ENCODE data around the gene ARL8B. TPM values are rescaled to one million over a fixed set of nuclear protein-coding genes. Genes with fewer than 3 reads are reported as not detected.

The ARL8B gene
- total RNA-seq, 1 experiment from 2014 or later, result 54.0 TPM

GRCh38 chr3:5168110-5168509 lies 46.0 kb downstream of the ARL8B start:
- Histone ChIP-seq H3K9me3 (ENCODE audit: low read depth, low read length, poor library complexity, severe bottlenecking) (no peaks in the 10 kb centered on the region), H3K36me3 (ENCODE audit: insufficient read depth, low read length, poor library complexity, severe bottlenecking) (no peaks in the 10 kb centered on the region), H3K4me1 (ENCODE audit: insufficient read depth, low read length, poor library complexity, severe bottlenecking) (peaks cover 10% of the 10 kb centered on the region), H3K27ac (ENCODE audit: low read depth, low read length, poor library complexity, severe bottlenecking) (no peak overlapping the region), H3K4me3 (ENCODE audit: low read depth, low read length, poor library complexity, severe bottlenecking) (no peak overlapping the region), H3K27me3 (replicated peaks; ENCODE audit: insufficient read depth, low read depth, low read length, poor library complexity) (no peaks in the 10 kb centered on the region)
- BruUV-seq (replicated peaks), result no TSS peak
- intact Hi-C loops (cut with micrococcal nuclease; ENCODE audit: unreplicated experiment), result no loop called here
- ChIA-PET POLR2A (ENCODE audit: low non-redundant PET) (no interaction called here), CTCF (no interaction called here)
- DNase-seq (ENCODE audit: low spot score), result no peak
- TF ChIP-seq, protein P1, sequence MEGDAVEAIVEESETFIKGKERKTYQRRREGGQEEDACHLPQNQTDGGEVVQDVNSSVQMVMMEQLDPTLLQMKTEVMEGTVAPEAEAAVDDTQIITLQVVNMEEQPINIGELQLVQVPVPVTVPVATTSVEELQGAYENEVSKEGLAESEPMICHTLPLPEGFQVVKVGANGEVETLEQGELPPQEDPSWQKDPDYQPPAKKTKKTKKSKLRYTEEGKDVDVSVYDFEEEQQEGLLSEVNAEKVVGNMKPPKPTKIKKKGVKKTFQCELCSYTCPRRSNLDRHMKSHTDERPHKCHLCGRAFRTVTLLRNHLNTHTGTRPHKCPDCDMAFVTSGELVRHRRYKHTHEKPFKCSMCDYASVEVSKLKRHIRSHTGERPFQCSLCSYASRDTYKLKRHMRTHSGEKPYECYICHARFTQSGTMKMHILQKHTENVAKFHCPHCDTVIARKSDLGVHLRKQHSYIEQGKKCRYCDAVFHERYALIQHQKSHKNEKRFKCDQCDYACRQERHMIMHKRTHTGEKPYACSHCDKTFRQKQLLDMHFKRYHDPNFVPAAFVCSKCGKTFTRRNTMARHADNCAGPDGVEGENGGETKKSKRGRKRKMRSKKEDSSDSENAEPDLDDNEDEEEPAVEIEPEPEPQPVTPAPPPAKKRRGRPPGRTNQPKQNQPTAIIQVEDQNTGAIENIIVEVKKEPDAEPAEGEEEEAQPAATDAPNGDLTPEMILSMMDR (conservative IDR thresholded peaks at IDR 0.05; ENCODE audit: low read depth, low read length), result no peak
- TF ChIP-seq EZH2 (IDR thresholded peaks at IDR 0.05; ENCODE audit: borderline replicate concordance, low read depth, low read length, poor library complexity, severe bottlenecking), result no peak

DNA sequence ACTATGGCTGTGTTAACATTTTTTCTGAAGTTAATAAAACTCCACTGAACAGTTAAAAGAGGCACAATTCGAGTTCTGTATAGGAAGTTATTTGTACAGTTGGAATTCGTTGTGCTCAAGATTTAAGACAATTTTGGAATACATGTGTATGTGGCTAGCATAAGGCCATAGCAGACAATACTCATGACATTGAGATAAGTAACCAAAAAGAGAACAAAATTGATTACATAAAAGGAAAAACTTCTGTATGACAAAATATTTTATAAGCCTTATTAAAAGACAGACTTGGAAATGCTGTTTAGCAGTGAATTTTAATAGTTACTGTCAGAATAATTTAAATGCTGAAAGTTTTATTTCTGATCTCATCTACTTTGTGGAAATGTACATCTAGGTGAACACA lies 47.7 kb downstream of the ARL8B start:
- no peak for TF ChIP-seq EZH2 (IDR thresholded peaks at IDR 0.05; ENCODE audit: borderline replicate concordance, low read depth, low read length, poor library complexity, severe bottlenecking)
- TF ChIP-seq, protein P1 (conservative IDR thresholded peaks at IDR 0.05; ENCODE audit: low read depth, low read length), result no peak
- no TSS peak for BruUV-seq (replicated peaks)
- no peak overlapping the region for H3K4me3 ChIP-seq (ENCODE audit: low read depth, low read length, poor library complexity, severe bottlenecking)
- H3K4me1 ChIP-seq (ENCODE audit: insufficient read depth, low read length, poor library complexity, severe bottlenecking), result peaks cover 10% of the 10 kb centered on the region
- intact Hi-C loops (cut with micrococcal nuclease; ENCODE audit: unreplicated experiment), result no loop called here
- no peaks in the 10 kb centered on the region for H3K36me3 ChIP-seq (ENCODE audit: insufficient read depth, low read length, poor library complexity, severe bottlenecking)
- ChIA-PET CTCF (no interaction called here), POLR2A (ENCODE audit: low non-redundant PET) (no interaction called here)
- H3K9me3 ChIP-seq (ENCODE audit: low read depth, low read length, poor library complexity, severe bottlenecking), result no peaks in the 10 kb centered on the region
- no peaks in the 10 kb centered on the region for H3K27me3 ChIP-seq (replicated peaks; ENCODE audit: insufficient read depth, low read depth, low read length, poor library complexity)
- no peak for DNase-seq (ENCODE audit: low spot score)
- no peak overlapping the region for H3K27ac ChIP-seq (ENCODE audit: low read depth, low read length, poor library complexity, severe bottlenecking)

GRCh38 chr3:5170975-5171374 lies 48.9 kb downstream of the ARL8B start:
- intact Hi-C loops (cut with micrococcal nuclease; ENCODE audit: unreplicated experiment), result no loop called here
- no peak for TF ChIP-seq EZH2 (IDR thresholded peaks at IDR 0.05; ENCODE audit: borderline replicate concordance, low read depth, low read length, poor library complexity, severe bottlenecking)
- TF ChIP-seq, protein P1 (conservative IDR thresholded peaks at IDR 0.05; ENCODE audit: low read depth, low read length), result no peak
- ChIA-PET CTCF (no interaction called here), POLR2A (ENCODE audit: low non-redundant PET) (no interaction called here)
- no peak for DNase-seq (ENCODE audit: low spot score)
- H3K27me3 ChIP-seq (replicated peaks; ENCODE audit: insufficient read depth, low read depth, low read length, poor library complexity), result no peaks in the 10 kb centered on the region
- H3K4me1 ChIP-seq (ENCODE audit: insufficient read depth, low read length, poor library complexity, severe bottlenecking), result no peaks in the 10 kb centered on the region
- H3K36me3 ChIP-seq (ENCODE audit: insufficient read depth, low read length, poor library complexity, severe bottlenecking), result peaks cover 4% of the 10 kb centered on the region
- H3K27ac ChIP-seq (ENCODE audit: low read depth, low read length, poor library complexity, severe bottlenecking), result no peak overlapping the region
- no peak overlapping the region for H3K4me3 ChIP-seq (ENCODE audit: low read depth, low read length, poor library complexity, severe bottlenecking)
- H3K9me3 ChIP-seq (ENCODE audit: low read depth, low read length, poor library complexity, severe bottlenecking), result no peaks in the 10 kb centered on the region
- no TSS peak for BruUV-seq (replicated peaks)
